ENCODE results near the gene MCC. TPM values are rescaled to one million over a fixed set of nuclear protein-coding genes. Genes with fewer than 3 reads are reported as not detected.

The MCC gene
- total RNA-seq, 1 donor from 2014 or later, result 20.6 TPM

GRCh38 chr5:113219695-113220094, 268.6 kb downstream of the MCC start:
- no peaks in the 10 kb centered on the region for H3K4me1 ChIP-seq
- DNase-seq (no peak), ATAC-seq (no peak)
- H3K27me3 ChIP-seq (ENCODE audit: low read depth), result no peaks in the 10 kb centered on the region
- H3K4me3 ChIP-seq, result no peak overlapping the region
- TF ChIP-seq, protein P1, sequence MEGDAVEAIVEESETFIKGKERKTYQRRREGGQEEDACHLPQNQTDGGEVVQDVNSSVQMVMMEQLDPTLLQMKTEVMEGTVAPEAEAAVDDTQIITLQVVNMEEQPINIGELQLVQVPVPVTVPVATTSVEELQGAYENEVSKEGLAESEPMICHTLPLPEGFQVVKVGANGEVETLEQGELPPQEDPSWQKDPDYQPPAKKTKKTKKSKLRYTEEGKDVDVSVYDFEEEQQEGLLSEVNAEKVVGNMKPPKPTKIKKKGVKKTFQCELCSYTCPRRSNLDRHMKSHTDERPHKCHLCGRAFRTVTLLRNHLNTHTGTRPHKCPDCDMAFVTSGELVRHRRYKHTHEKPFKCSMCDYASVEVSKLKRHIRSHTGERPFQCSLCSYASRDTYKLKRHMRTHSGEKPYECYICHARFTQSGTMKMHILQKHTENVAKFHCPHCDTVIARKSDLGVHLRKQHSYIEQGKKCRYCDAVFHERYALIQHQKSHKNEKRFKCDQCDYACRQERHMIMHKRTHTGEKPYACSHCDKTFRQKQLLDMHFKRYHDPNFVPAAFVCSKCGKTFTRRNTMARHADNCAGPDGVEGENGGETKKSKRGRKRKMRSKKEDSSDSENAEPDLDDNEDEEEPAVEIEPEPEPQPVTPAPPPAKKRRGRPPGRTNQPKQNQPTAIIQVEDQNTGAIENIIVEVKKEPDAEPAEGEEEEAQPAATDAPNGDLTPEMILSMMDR (IDR thresholded peaks at IDR 0.05), result no peak
- H3K36me3 ChIP-seq, result no peaks in the 10 kb centered on the region
- no peak overlapping the region for H3K27ac ChIP-seq
- intact Hi-C loops (cut with DNase I), result no loop called here
- H3K9me3 ChIP-seq, result no peaks in the 10 kb centered on the region

GRCh38 chr5:113218906-113219517, 269.2 kb downstream of the MCC start:
- TF ChIP-seq, protein P1 (IDR thresholded peaks at IDR 0.05), result no peak
- intact Hi-C loops (cut with DNase I), result no loop called here
- Histone ChIP-seq H3K4me1 (no peaks in the 10 kb centered on the region), H3K27me3 (ENCODE audit: low read depth) (no peaks in the 10 kb centered on the region), H3K4me3 (no peak overlapping the region), H3K27ac (peak overlapping the region; percentile 38), H3K36me3 (no peaks in the 10 kb centered on the region), H3K9me3 (no peaks in the 10 kb centered on the region)
- DNase-seq, result no peak
- no peak for ATAC-seq

DNA sequence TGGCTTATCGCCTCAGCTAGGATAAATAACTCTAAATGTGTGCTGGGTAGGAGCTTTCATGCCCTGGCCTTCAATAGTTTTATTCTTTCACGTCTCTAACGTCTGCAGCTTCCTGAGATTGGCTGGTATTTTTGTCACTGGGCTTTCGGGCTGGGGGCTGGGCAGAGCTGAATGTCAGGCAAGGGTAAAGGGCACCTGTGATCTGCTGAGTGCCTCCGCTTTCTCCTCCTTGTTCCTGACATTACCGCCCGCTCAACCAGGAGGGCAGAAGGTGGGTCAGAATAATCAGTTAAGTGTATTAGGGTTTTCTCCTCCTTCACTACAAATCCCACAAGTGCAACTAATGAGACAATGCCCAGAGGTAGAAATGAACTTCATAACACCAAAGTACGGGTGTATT, 270.1 kb downstream of the MCC start:
- H3K4me1 ChIP-seq, result peaks cover 5% of the 10 kb centered on the region
- DNase-seq (no peak), ATAC-seq (no peak)
- H3K36me3 ChIP-seq, result no peaks in the 10 kb centered on the region
- H3K9me3 ChIP-seq, result no peaks in the 10 kb centered on the region
- intact Hi-C loops (cut with DNase I), result no loop called here
- peak overlapping the region; percentile 38 for H3K27ac ChIP-seq
- H3K27me3 ChIP-seq (ENCODE audit: low read depth), result no peaks in the 10 kb centered on the region
- TF ChIP-seq, protein P1 (IDR thresholded peaks at IDR 0.05), result no peak
- no peak overlapping the region for H3K4me3 ChIP-seq

GRCh38 chr5:113217619-113218184, 270.6 kb downstream of the MCC start:
- H3K36me3 ChIP-seq, result no peaks in the 10 kb centered on the region
- peaks cover 10% of the 10 kb centered on the region for H3K4me1 ChIP-seq
- TF ChIP-seq, protein P1 (IDR thresholded peaks at IDR 0.05), result no peak
- DNase-seq (no peak), ATAC-seq (no peak)
- no peaks in the 10 kb centered on the region for H3K27me3 ChIP-seq (ENCODE audit: low read depth)
- no peak overlapping the region for H3K4me3 ChIP-seq
- intact Hi-C loops (cut with DNase I), result no loop called here
- H3K9me3 ChIP-seq, result no peaks in the 10 kb centered on the region
- H3K27ac ChIP-seq, result peak overlapping the region; percentile 38

- Histone ChIP-seq H3K36me3 (no peaks in the 10 kb centered on the region), H3K4me3 (no peak overlapping the region), H3K9me3 (no peaks in the 10 kb centered on the region), H3K4me1 (peaks cover 20% of the 10 kb centered on the region), H3K27ac (no peak overlapping the region), H3K27me3 (ENCODE audit: low read depth) (no peaks in the 10 kb centered on the region)
- ATAC-seq, result no peak
- no peak for DNase-seq
- TF ChIP-seq, protein P1 (IDR thresholded peaks at IDR 0.05), result no peak
- intact Hi-C loops (cut with DNase I), result no loop called here
Observed at GRCh38 chr5:113216545-113216944, 271.7 kb downstream of the MCC start.
